Activated naive CD4-positive, alpha-beta T cell treated with anti-CD3 and anti-CD28 coated beads for 36 hours (primary cell): ENCODE data around the gene ZNF680. TPM values are rescaled to one million over a fixed set of nuclear protein-coding genes. Genes with fewer than 3 reads are reported as not detected.

Experiments used
- CTCF ChIA-PET: fragments of 350-600 bp; sonication (Branson Sonifier 250); formaldehyde crosslinking; loops from one replicate; lab custom pipeline; 2021; ENCODE audit warnings: antibody characterized with exemption; lab: Charles Lee
- DNase-seq: peaks from one replicate; pipeline ENCODE4 v3.0.0-alpha.2; 2020
- H3K27ac Mint-ChIP-seq: one replicate; pipeline ENCODE4 v1.8.0; 2021; ENCODE audit warnings: mild to moderate bottlenecking, mixed read lengths
- H3K27me3 Mint-ChIP-seq: one replicate; pipeline ENCODE4 v1.8.0; 2021; ENCODE audit warnings: low read depth, mixed read lengths
- H3K36me3 Mint-ChIP-seq: one replicate; pipeline ENCODE4 v1.8.0; 2021; ENCODE audit warnings: low read depth, mixed read lengths
- H3K4me1 Mint-ChIP-seq: one replicate; pipeline ENCODE4 v1.8.0; 2021; ENCODE audit warnings: low read depth, mixed read lengths
- H3K4me3 Mint-ChIP-seq: one replicate; pipeline ENCODE4 v1.8.0; 2021; ENCODE audit warnings: mild to moderate bottlenecking, moderate library complexity, mixed read lengths
- H3K9me3 Mint-ChIP-seq: one replicate; pipeline ENCODE4 v1.8.0; 2021; ENCODE audit warnings: mixed read lengths
- intact Hi-C: fragments of 100-400 bp; cut with micrococcal nuclease; formaldehyde crosslinking; loops from one replicate; pipeline ENCODE4 v1.15.1; 2023
- total RNA-seq, 2 experiments: library from RNA; stranded (reverse); gene quantifications; one replicate each; pipeline ENCODE4 v1.2.3, GENCODE V29; 2021

Gene ZNF680
- 10 to 100 TPM; 13.4 to 14.0 TPM for total RNA-seq

DNA sequence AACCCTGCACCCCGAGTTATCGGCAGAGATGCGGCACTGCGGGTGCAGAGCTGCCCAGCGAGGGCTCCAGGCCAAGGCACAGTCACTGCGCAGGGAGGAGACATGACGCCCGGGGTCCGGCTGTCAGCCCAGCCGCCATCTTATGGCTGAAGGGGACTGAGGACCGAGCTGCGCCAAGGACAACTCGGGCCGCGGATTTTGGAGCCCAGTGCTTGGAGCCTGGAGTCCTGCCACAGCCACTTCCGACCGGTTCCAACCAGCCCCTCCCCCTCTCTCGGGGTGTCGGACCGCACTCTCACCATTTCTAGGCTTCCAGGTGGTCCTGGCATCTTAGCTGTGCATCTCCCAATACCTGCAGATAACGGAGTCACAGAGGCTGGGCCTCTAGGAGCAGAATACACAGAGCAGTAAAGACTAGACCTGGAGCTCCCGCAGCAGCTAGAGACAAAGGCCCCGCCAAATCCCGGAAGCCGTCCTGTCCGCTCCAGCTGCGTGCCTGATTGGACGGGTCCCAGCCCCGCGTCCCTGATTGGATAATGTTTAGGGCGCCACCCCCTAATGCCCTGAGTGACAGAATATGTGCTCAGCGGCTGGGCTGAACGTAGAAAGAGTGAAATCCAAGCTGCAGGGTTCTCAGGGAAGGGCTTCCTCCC lies at the start of gene ZNF680:
TSS of gene ZNF680 (minus strand) at position 446 of the 653 bp plus-strand sequence. CDS start at position 329, 117 bp downstream.
- intact Hi-C loops = loop anchor here (1.0 to 5.0 kb wide), 7 partner anchors 102 to 662 kb away; partner anchors contain the start of genes ZNF138, ZNF273 and ZNF736
- H3K36me3 Mint-ChIP-seq = peaks cover 31% of the 10 kb centered on the region
- peaks cover 8% of the 10 kb centered on the region for H3K9me3 Mint-ChIP-seq
- H3K4me3 Mint-ChIP-seq = peak within 1 kb of the TSS; percentile 100
- H3K27me3 Mint-ChIP-seq = no peaks in the 10 kb centered on the region
- CTCF ChIA-PET = interaction anchor here (0.9 to 1.5 kb wide), 4 partner anchors 10 to 125 kb away, joined by 3 to 4 read pairs (median 4); no protein-coding TSS in a partner anchor
- DNase-seq = peak; percentile 96
- peak within 1 kb of the TSS; percentile 97 for H3K27ac Mint-ChIP-seq
- peaks cover 24% of the 10 kb centered on the region for H3K4me1 Mint-ChIP-seq

- H3K27me3 Mint-ChIP-seq = no peaks in the 10 kb centered on the region
- H3K4me3 Mint-ChIP-seq = no peak overlapping the region
- CTCF ChIA-PET = no interaction called here
- no peak for DNase-seq
- H3K9me3 Mint-ChIP-seq = no peaks in the 10 kb centered on the region
- no peaks in the 10 kb centered on the region for H3K4me1 Mint-ChIP-seq
- no peak overlapping the region for H3K27ac Mint-ChIP-seq
- no peaks in the 10 kb centered on the region for H3K36me3 Mint-ChIP-seq
- intact Hi-C loops = no loop called here
Measured at GRCh38 chr7:64612452-64612851, 49.6 kb upstream of the ZNF680 start.

DNA sequence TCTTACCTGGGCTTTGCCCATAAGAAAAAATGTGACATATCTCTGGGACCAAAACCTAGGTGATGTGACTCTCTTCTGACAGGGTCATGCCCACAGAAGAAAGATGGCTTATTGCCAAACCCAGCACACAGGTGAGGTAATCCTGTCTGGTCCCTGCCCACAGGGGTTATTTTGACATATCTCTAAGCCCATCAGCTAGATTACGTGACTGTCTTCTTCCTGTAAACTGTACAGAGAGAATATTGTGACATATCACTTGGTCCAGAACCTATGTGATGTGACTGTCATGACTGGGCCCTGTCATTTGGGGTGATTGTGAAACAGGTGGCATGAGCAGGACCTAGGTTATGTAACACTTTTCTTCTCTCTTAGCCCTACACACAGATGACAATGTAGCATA lies 48.8 kb upstream of the ZNF680 start:
- Mint-ChIP-seq H3K27me3 (no peaks in the 10 kb centered on the region), H3K4me1 (no peaks in the 10 kb centered on the region), H3K36me3 (no peaks in the 10 kb centered on the region), H3K27ac (no peak overlapping the region), H3K9me3 (no peaks in the 10 kb centered on the region), H3K4me3 (no peak overlapping the region)
- intact Hi-C loops = no loop called here
- CTCF ChIA-PET = no interaction called here
- no peak for DNase-seq

DNA sequence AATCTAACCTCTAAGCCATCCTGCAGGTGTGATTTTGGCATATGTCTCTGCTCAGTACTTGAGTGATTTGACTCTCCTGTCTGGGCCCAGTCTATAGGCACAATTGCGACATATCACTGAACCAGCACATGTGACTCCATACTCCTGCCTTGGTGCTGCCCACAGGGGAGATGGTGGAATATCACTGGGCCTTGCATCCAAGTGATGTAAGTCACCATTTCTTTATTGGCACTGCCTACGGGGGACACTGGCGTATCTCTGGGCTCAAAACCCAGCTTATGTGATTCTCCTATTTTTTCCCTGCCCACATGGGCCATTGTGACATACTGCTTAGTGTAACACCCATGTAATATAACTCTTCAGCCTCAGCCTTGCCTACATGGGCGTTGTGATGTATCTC lies 48.1 kb upstream of the ZNF680 start:
- CTCF ChIA-PET = no interaction called here
- no peak overlapping the region for H3K4me3 Mint-ChIP-seq
- no peaks in the 10 kb centered on the region for H3K36me3 Mint-ChIP-seq
- DNase-seq = no peak
- intact Hi-C loops = no loop called here
- H3K27me3 Mint-ChIP-seq = no peaks in the 10 kb centered on the region
- H3K9me3 Mint-ChIP-seq = no peaks in the 10 kb centered on the region
- no peak overlapping the region for H3K27ac Mint-ChIP-seq
- H3K4me1 Mint-ChIP-seq = no peaks in the 10 kb centered on the region

DNA sequence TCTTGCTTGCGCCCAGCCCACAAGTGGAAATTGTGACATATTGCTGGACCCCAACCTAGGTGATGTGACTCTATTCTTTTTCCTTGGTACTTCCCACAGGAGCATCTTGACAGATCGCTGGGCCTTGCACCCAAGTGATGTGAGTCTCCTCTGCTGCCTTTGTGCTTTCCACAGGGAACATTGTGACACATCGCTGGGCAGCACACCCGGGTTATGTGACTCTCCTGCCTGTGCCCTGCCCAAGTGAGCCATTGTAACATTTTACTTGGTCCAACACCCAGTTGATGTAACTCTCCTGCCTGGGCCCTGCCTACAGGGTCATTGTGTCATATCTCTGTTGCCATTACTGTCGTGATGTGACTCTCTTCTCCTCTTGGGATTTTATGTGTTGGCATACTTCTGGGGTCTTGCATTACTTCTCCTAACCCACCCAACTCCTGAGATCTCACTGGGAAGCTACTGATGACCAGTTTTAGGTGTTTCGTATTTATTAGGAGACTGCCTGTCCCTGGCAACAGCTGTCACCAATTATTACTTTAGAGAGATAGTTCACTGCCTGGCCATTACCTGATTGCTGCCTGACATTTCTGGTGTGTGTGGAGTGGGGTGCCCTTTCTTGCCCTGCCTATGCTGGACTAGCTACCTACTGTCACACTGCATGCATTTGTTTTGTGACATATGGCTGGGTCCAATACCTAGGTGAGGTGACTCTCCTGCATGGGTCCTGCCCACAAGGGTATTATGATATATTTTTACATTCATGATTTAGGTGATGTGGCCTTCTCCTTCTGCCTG lies 45.4 kb upstream of the ZNF680 start:
- Mint-ChIP-seq H3K9me3 (no peaks in the 10 kb centered on the region), H3K27me3 (no peaks in the 10 kb centered on the region), H3K36me3 (no peaks in the 10 kb centered on the region), H3K27ac (no peak overlapping the region), H3K4me3 (no peak overlapping the region), H3K4me1 (no peaks in the 10 kb centered on the region)
- DNase-seq = no peak
- intact Hi-C loops = no loop called here
- CTCF ChIA-PET = no interaction called here

DNA sequence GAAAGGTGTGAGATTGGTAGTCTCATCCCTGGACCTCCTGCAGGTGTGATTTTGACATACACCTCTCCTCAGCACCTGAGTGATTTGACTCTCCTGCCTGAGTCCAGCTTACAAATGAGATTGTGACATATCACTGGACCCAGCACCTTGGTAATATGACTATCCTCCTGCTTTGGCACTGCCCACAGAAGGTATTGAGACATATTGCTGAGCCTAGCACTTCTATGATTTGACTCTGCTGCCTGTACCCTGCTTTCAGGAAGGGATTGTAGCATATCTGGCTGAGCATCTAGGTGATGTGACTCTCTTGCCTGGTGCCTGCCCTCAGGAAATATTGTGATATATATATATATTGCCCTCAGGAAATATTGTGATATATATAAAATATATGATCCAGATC lies 43.5 kb upstream of the ZNF680 start:
- intact Hi-C loops = no loop called here
- Mint-ChIP-seq H3K27ac (no peak overlapping the region), H3K27me3 (no peaks in the 10 kb centered on the region), H3K36me3 (no peaks in the 10 kb centered on the region), H3K9me3 (no peaks in the 10 kb centered on the region), H3K4me3 (no peak overlapping the region), H3K4me1 (no peaks in the 10 kb centered on the region)
- no peak for DNase-seq
- CTCF ChIA-PET = no interaction called here

GRCh38 chr7:64603271-64603670 lies 40.4 kb upstream of the ZNF680 start:
- Mint-ChIP-seq H3K27me3 (no peaks in the 10 kb centered on the region), H3K36me3 (no peaks in the 10 kb centered on the region), H3K27ac (no peak overlapping the region), H3K4me1 (no peaks in the 10 kb centered on the region), H3K9me3 (no peaks in the 10 kb centered on the region), H3K4me3 (no peak overlapping the region)
- intact Hi-C loops = no loop called here
- no peak for DNase-seq
- CTCF ChIA-PET = no interaction called here

DNA sequence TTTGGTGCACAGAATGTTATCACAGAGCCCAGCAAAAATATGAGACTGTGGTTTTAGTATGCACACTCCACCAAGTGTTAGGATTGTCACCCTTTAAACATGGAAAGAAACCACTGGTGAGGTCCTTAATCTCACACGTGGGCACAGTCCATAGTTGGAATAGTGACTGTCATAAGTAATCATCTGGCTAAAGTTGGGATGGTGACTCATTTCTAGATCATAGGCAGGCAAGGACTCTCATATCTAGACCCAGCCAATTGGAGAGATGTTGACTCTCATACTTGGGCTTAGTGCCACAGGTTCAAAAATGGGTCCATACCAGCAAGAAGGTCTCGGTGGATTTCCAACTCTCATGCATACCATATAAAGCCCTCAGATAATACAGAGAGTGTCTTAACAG lies 39.6 kb upstream of the ZNF680 start:
- H3K4me3 Mint-ChIP-seq = no peak overlapping the region
- CTCF ChIA-PET = no interaction called here
- H3K9me3 Mint-ChIP-seq = no peaks in the 10 kb centered on the region
- no peaks in the 10 kb centered on the region for H3K27me3 Mint-ChIP-seq
- no peak overlapping the region for H3K27ac Mint-ChIP-seq
- H3K36me3 Mint-ChIP-seq = no peaks in the 10 kb centered on the region
- DNase-seq = no peak
- no peaks in the 10 kb centered on the region for H3K4me1 Mint-ChIP-seq
- intact Hi-C loops = no loop called here

DNA sequence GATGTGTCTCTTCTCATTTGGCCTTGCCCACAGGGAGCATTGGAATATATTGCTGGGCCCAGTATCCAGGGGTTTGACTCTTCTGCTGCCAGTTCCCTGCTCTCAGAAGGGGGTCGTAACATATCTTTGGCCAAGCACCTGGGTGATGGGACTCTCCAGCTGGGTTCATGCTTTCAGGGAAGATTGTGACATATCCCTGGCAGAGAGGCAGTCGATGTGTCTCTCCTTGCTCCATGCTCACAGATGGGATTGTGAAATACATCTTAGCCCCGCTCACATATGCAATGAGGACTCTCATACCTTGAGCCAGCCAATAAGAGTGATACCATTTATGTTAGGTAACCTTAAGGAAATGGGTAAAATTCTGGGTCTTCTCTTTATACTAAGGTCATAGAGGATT lies 39.2 kb upstream of the ZNF680 start:
- CTCF ChIA-PET = no interaction called here
- no peak for DNase-seq
- no peaks in the 10 kb centered on the region for H3K9me3 Mint-ChIP-seq

GRCh38 chr7:64599359-64599758 lies 36.5 kb upstream of the ZNF680 start:
- intact Hi-C loops = no loop called here
- no peak overlapping the region for H3K4me3 Mint-ChIP-seq
- no peak overlapping the region for H3K27ac Mint-ChIP-seq
- H3K27me3 Mint-ChIP-seq = no peaks in the 10 kb centered on the region
- H3K36me3 Mint-ChIP-seq = no peaks in the 10 kb centered on the region
- H3K9me3 Mint-ChIP-seq = no peaks in the 10 kb centered on the region
- no peaks in the 10 kb centered on the region for H3K4me1 Mint-ChIP-seq
- no peak for DNase-seq
- CTCF ChIA-PET = no interaction called here

More for the DNA sequence above, 39.2 kb upstream of the ZNF680 start:
- Mint-ChIP-seq H3K4me1 (no peaks in the 10 kb centered on the region), H3K27ac (no peak overlapping the region), H3K4me3 (no peak overlapping the region), H3K36me3 (no peaks in the 10 kb centered on the region), H3K27me3 (no peaks in the 10 kb centered on the region)
- intact Hi-C loops = no loop called here

DNA sequence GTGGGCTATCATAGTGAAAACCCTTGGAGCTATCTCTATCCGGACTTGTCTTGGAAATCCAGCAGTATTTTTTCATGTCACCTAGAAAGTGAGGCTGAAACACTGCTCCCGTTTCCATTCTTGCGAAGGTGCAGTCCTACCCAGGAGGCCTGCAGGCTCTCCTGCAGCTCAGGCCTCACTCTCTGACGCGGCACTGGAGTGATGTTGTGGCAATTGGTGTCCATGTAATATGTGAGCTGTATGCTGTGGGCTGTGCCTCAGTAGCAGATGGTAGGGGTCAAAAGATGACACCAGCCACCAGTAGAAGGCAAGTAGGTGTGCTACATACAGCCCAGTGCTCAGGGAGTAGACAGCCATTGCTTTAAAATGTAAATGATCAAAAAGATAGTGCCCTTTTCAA lies 28.1 kb upstream of the ZNF680 start:
- no peak for DNase-seq
- intact Hi-C loops = no loop called here
- Mint-ChIP-seq H3K27me3 (no peaks in the 10 kb centered on the region), H3K4me1 (no peaks in the 10 kb centered on the region), H3K4me3 (no peak overlapping the region), H3K27ac (no peak overlapping the region), H3K9me3 (peaks cover 4% of the 10 kb centered on the region), H3K36me3 (no peaks in the 10 kb centered on the region)
- CTCF ChIA-PET = interaction anchor here (0.7 kb wide), 1 partner anchor 33 kb away, joined by 3 read pairs; no protein-coding TSS in a partner anchor

DNA sequence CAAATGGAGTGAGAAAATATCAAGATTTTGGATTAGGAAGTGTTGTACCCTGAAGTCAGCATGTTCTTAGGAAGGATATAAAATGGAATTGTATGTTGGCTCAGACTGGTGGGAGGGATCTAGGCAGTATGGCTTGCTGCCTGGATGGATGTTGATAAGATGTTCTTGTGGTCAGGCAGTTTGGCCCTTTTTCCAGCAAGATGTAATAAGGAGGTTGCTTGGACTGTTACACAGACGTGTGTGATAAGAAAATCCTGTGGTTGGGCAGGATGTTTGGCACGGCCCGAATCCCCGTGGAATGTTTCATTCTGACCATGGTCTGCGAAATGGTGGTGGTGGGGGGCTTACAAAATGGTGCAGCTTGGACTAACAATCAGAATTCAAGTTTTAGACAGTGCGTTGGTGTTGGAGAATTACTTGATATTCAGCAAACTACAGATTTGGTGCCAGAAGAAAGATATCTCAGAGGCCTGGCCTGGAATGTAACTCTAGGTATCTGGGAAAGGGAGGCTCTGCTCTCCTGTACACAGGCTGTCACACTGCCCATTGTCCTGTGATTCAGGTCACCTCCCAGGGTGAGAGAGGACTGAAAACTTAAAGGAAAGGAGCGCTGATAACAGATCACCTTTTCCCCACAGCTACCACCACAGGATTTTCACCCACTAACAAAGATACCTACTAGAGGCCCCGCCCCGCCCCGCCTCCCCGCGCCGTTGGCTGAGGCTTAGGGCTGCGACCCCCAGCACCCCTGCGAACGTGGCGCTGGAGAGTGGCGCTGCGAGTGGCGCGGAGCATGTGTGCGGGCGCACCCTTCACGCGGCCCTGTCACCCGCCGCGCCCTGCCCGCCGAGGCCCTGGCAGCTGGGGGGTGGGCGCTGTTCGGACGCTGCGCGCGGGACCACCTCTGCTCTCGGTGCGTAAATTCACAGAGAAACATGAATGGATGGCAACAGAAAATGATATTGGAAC lies 19.3 kb upstream of the ZNF680 start:
- no peaks in the 10 kb centered on the region for H3K4me1 Mint-ChIP-seq
- peaks cover 6% of the 10 kb centered on the region for H3K9me3 Mint-ChIP-seq
- CTCF ChIA-PET = interaction anchor here (0.6 to 0.8 kb wide), 3 partner anchors 10 to 482 kb away, joined by 3 to 6 read pairs (median 5); no protein-coding TSS in a partner anchor
- H3K4me3 Mint-ChIP-seq = no peak overlapping the region
- no peak overlapping the region for H3K27ac Mint-ChIP-seq
- H3K36me3 Mint-ChIP-seq = peaks cover 1% of the 10 kb centered on the region
- no peak for DNase-seq
- intact Hi-C loops = no loop called here
- no peaks in the 10 kb centered on the region for H3K27me3 Mint-ChIP-seq
